Cardiac fibroblast (primary cell): Measurements from ENCODE around the gene PTPRD.

ENCODE experiments used
- DNase-seq, 2 donors: peaks; one replicate each; pipeline versions ENCODE4 v3.0.0 to v3.0.0-alpha.2; 2010; ENCODE audit warnings: low read depth in 2 of 2
- H3K4me3 ChIP-seq, 2 donors: replicated peaks in 1 of 2; 1 replicate in 1 of 2; 2 replicates in 1 of 2; pipeline ENCODE4 v1.5.1; 2011; ENCODE audit warnings: low read depth in 2 of 2, low read length in 2 of 2, mild to moderate bottlenecking in 2 of 2, moderate library complexity in 1 of 2
- TF ChIP-seq, protein P1 (sequence below): IDR thresholded peaks from one replicate; pipeline ENCODE4 v1.5.1; 2011; ENCODE audit warnings: low read depth, mild to moderate bottlenecking, low read length, inconsistent platforms

PTPRD gene

DNA sequence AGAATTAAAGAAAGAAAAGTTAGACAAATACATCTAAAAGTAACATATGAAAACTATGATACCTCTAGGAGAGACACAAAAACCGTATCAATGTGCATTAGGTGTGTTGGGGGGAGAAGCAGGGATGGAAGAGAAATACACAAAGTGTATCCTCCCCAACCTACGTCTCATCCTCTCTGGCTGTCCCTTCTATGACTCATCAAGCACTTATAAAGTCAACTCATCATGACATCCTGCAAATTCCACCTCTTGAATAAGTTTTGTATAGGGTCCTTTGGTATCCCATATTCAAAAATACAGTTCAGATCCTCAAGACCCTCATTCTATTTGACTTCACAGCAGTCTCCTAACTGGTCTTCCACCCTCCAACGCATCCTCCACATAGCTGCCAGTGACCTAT lies 1895.7 kb downstream of the PTPRD start:
- DNase-seq: peak in 1 of 2 donors; percentile 8
- no peak overlapping the region for H3K4me3 ChIP-seq
- TF ChIP-seq, protein P1, sequence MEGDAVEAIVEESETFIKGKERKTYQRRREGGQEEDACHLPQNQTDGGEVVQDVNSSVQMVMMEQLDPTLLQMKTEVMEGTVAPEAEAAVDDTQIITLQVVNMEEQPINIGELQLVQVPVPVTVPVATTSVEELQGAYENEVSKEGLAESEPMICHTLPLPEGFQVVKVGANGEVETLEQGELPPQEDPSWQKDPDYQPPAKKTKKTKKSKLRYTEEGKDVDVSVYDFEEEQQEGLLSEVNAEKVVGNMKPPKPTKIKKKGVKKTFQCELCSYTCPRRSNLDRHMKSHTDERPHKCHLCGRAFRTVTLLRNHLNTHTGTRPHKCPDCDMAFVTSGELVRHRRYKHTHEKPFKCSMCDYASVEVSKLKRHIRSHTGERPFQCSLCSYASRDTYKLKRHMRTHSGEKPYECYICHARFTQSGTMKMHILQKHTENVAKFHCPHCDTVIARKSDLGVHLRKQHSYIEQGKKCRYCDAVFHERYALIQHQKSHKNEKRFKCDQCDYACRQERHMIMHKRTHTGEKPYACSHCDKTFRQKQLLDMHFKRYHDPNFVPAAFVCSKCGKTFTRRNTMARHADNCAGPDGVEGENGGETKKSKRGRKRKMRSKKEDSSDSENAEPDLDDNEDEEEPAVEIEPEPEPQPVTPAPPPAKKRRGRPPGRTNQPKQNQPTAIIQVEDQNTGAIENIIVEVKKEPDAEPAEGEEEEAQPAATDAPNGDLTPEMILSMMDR: no peak

DNA sequence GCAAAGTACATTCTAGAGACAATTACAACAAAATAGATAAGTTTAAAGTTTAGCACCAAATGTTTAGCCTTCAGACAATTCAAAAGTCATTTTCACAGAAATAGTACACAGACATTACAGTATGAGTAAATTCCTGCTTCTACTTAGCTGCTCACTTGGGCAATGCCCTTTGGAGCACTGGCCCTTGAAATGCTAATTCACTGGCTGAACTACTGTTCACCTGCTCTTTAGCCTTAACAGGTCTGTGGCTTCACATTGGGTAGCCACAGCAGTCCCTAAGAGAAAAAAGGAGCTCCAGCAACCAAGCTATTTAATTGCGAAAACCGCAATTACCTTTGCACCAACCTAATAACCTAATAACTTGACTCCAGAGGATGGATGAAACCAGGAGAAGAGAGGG lies 1897.0 kb downstream of the PTPRD start:
- DNase-seq: no peak
- TF ChIP-seq, protein P1: no peak
- H3K4me3 ChIP-seq: no peak overlapping the region

DNA sequence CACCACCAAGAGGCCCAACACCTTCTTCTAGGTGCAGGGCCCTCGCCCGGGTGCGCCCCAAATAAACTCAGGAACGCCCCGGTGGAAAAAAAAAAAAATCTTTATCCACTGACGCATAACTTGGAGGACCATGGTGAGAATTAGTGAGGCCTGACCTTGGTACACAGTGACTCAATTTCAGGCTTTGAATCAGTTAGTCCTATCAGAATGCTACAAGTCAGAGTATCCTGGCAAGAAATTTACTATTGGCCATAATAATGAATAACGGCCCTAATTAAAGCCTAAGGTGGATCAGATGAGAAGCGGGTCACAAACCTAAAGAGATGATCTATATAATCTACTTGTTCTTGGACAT lies 1899.0 kb downstream of the PTPRD start:
- TF ChIP-seq, protein P1: no peak
- H3K4me3 ChIP-seq: no peak overlapping the region
- DNase-seq: no peak

DNA sequence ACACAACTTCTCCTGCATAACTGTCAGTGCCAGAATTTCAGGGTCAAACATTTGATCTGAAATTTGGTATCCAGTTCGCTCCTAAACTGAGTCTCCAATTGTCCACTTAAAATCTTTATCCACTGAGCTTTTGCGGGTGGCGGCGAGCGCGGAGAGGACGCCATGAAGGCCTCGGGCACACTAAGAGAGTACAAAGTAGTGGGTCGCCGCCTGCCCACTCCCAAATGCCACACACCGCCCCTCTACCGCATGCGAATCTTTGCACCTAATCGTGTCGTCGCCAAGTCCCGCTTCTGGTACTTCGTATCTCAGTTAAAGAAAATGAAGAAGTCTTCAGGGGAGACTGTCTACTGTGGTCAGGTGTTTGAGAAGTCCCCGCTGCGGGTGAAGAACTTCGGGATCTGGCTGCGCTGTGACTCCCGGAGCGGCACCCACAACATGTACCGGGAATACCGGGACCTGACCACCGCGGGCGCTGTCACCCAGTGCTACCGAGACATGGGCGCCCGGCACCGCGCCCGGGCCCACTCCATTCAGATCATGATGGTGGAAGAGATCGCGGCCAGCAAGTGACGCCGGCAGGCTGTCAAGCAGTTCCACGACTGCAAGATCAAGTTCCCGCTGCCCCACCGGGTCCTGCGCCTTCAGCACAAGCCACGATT lies 1899.5 kb downstream of the PTPRD start:
- TF ChIP-seq, protein P1: no peak
- no peak overlapping the region for H3K4me3 ChIP-seq
- DNase-seq: no peak

DNA sequence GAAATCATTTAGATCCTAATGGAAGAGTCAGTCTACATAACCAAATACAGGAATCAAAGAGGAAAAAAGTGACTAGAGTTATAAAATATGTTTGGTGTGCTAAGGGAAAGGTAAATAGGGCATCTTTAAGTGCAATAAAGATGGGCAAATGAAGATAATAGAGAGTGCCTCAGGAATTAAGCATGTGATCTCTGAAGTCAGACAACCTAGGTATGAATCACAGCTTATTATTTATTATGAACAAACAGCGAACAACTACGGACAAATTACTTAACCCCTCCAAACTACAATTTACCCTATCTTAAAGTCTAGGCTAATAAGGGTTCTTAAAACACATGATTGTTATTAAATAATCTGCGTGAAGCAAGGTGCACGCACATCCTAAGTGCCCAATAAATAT lies 1903.1 kb downstream of the PTPRD start:
- no peak overlapping the region for H3K4me3 ChIP-seq
- no peak for DNase-seq
- TF ChIP-seq, protein P1: no peak

DNA sequence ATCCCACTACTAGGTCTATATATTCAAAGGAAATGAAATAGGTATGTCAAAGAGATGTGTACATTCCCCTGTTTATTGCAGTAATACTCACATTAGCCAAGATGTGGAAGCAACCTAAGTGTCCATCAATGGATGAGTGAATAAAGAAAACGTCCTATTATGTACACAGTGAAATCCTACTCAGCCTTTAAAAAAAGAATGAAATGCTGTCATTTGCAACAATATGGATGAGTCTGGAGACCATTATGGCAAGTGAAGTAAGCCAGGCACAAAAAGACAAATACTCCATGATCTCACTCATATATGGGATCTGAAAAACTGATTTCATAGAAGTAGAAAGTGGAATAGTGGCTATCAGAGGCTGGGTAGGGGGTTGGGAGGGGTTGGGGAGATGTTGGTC lies 1904.1 kb downstream of the PTPRD start:
- TF ChIP-seq, protein P1: no peak
- DNase-seq: no peak
- H3K4me3 ChIP-seq: no peak overlapping the region

DNA sequence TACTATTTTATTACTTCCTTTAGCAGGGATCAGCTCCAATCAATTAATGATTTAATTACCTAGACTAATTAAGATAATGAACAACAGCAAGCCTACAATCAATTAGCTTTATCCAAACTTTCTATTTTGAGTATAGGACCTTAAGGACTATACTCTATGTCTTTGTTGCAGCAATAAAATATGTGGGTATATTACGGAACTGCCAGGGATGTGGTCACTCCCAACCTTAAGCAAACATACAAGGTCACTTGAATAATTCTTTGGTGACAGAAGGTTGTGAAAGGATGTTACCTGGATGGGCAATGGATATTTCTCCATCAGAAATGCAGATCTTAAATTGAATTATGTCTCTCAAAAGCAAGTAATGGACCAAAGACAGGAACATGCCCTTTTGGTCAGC lies 1905.8 kb downstream of the PTPRD start:
- TF ChIP-seq, protein P1: no peak
- no peak for DNase-seq
- no peak overlapping the region for H3K4me3 ChIP-seq
